ENCODE measurements around the gene PTH1R.
A peak's percentile ranks its signal among the peaks of the same experiment; 100 is the strongest.

Gene PTH1R

GRCh38 chr3:46891132-46891531, 13.6 kb downstream of the PTH1R start:
- TF ChIP-seq REST (IDR thresholded peaks at IDR 0.05; ENCODE audit: low read depth) (no peak), TEAD4 (IDR thresholded peaks at IDR 0.05) (no peak), EP300 (IDR thresholded peaks at IDR 0.05; ENCODE audit: borderline replicate concordance) (no peak), TCF12 (IDR thresholded peaks at IDR 0.05; ENCODE audit: low read depth) (no peak)
- TF ChIP-seq, protein P1, sequence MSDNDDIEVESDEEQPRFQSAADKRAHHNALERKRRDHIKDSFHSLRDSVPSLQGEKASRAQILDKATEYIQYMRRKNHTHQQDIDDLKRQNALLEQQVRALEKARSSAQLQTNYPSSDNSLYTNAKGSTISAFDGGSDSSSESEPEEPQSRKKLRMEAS (IDR thresholded peaks at IDR 0.05): no peak

DNA sequence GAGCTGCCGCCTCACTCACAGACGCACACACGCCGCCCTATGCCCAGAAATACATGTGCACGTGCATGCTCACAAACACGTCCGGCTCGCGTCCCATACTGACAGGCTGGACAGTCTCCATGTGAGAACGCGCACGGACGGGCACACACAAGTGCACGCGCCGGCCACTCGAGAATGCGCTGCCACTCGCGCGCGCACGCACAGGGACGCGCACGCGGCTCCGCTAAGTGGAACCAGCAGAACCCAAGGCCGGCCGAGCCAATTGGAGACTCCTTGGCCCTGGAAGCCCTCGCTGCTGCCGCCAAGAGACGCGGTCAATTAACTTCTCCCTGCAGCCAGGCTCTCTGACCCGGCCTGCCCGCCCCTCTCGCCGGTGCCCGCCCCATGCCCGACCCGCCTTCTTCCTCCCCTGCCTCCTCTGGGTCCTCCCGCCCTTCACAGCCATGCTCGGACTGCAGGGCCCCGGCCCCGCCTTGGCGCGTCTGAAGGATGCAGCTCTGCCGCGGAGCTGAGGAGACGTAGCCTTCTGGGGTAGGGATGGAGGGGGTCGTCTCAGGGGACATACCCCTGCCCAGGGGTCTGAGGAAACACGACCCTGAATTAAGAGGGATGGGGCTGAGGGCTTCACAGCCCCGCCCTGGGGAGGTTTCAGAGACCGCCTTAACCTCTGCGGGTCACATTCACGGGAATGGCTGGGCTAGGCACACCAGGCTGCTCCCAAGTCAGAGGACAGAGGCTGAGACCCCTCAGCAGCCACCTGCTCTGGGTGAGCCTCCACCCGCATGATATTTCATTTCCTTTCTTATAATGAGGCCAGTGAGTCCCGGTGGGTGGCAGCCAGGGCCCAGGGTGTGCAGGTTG, 15.0 kb downstream of the PTH1R start:
- TF ChIP-seq CEBPB (IDR thresholded peaks at IDR 0.05) (no peak), EP300 (IDR thresholded peaks at IDR 0.05; ENCODE audit: borderline replicate concordance) (no peak), YY1 (IDR thresholded peaks at IDR 0.05; ENCODE audit: low read depth) (peak; percentile 29; the same call in 1 of the 2 replicates), CREB1 (IDR thresholded peaks at IDR 0.05; ENCODE audit: low read depth) (no peak), RAD21 (IDR thresholded peaks at IDR 0.05; ENCODE audit: low read depth) (peak; percentile 19; the same call in 1 of the 2 replicates), EGR1 (IDR thresholded peaks at IDR 0.05) (no peak), REST (IDR thresholded peaks at IDR 0.05; ENCODE audit: low read depth) (no peak), NFIC (IDR thresholded peaks at IDR 0.05) (peak; percentile 38; the same call in 1 of the 2 replicates)
- TF ChIP-seq, protein P1 (IDR thresholded peaks at IDR 0.05): peak; percentile 90

- no peak for TF ChIP-seq USF1 (IDR thresholded peaks at IDR 0.05)
- TF ChIP-seq TAF1 (IDR thresholded peaks at IDR 0.05; ENCODE audit: low read depth): no peak
- no peak for TF ChIP-seq TEAD4 (IDR thresholded peaks at IDR 0.05)
- TF ChIP-seq, protein P1 (IDR thresholded peaks at IDR 0.05): no peak
- no peak for TF ChIP-seq CREB1 (IDR thresholded peaks at IDR 0.05; ENCODE audit: low read depth)
- TF ChIP-seq REST (IDR thresholded peaks at IDR 0.05; ENCODE audit: low read depth): no peak
- no peak for TF ChIP-seq TCF12 (IDR thresholded peaks at IDR 0.05; ENCODE audit: low read depth)
- no peak for TF ChIP-seq ZBTB7A (IDR thresholded peaks at IDR 0.05; ENCODE audit: low read depth)
- no peak for TF ChIP-seq EGR1 (IDR thresholded peaks at IDR 0.05)
- TF ChIP-seq EP300 (IDR thresholded peaks at IDR 0.05; ENCODE audit: borderline replicate concordance): no peak
- TF ChIP-seq FOXM1 (IDR thresholded peaks at IDR 0.05; ENCODE audit: borderline replicate concordance, low read depth): no peak
- TF ChIP-seq CEBPB (IDR thresholded peaks at IDR 0.05): no peak
- no peak for TF ChIP-seq YY1 (IDR thresholded peaks at IDR 0.05; ENCODE audit: low read depth)
- no peak for TF ChIP-seq RAD21 (IDR thresholded peaks at IDR 0.05; ENCODE audit: low read depth)
- TF ChIP-seq NFIC (IDR thresholded peaks at IDR 0.05): no peak
Observed at GRCh38 chr3:46893146-46893748, 15.7 kb downstream of the PTH1R start.

- TF ChIP-seq CREB1 (IDR thresholded peaks at IDR 0.05; ENCODE audit: low read depth): no peak
- TF ChIP-seq REST (IDR thresholded peaks at IDR 0.05; ENCODE audit: low read depth): no peak
- no peak for TF ChIP-seq USF1 (IDR thresholded peaks at IDR 0.05)
- TF ChIP-seq EGR1 (IDR thresholded peaks at IDR 0.05): no peak
- TF ChIP-seq CEBPB (IDR thresholded peaks at IDR 0.05): no peak
- TF ChIP-seq, protein P1 (IDR thresholded peaks at IDR 0.05): no peak
- no peak for TF ChIP-seq RAD21 (IDR thresholded peaks at IDR 0.05; ENCODE audit: low read depth)
- TF ChIP-seq TAF1 (IDR thresholded peaks at IDR 0.05; ENCODE audit: low read depth): no peak
Observed at GRCh38 chr3:46893763-46894162, 16.2 kb downstream of the PTH1R start.

Data from Ishikawa (cell line).